OCI-LY3 (cell line): ENCODE data around the gene FNDC3A.

ENCODE experiments used
- CTCF ChIP-seq: fragments of 200-600, 300-600 bp; sonication (generic); IDR thresholded peaks from 2 replicates; pipeline ENCODE4 v1.5.1; 2014; ENCODE audit warnings: antibody characterized with exemption, low read length, low read depth
- EZH2phosphoT487 ChIP-seq: fragments of 200-600 bp; shearing (Covaris generic); IDR thresholded peaks from 2 replicates; pipeline ENCODE4 v1.6.1; 2018; ENCODE audit warnings: antibody characterized with exemption, mixed run types, low read depth

- TF ChIP-seq CTCF (no peak), EZH2phosphoT487 (no peak)
These were observed 260.2 kb downstream of the FNDC3A start for GRCh38 chr13:49235856-49236431.
